ENCODE data around the gene TNS4.

TNS4 gene

GRCh38 chr17:40432864-40433528 is 68.4 kb downstream of the TNS4 start:
- FAIRE-seq, result no peak

- FAIRE-seq, result no peak
These were observed 70.2 kb downstream of the TNS4 start for GRCh38 chr17:40431231-40431602.

GRCh38 chr17:40430272-40431230 is 70.9 kb downstream of the TNS4 start:
- FAIRE-seq, result no peak

- FAIRE-seq, result no peak
These were observed 74.4 kb downstream of the TNS4 start for GRCh38 chr17:40427002-40427491.

Measured in G401.6 (cell line).